SJSA1 (cell line): Measurements from ENCODE around the gene EDN1. TPM values are rescaled to one million over a fixed set of nuclear protein-coding genes. Genes with fewer than 3 reads are reported as not detected.

Experiments used
- DNase-seq, 2 experiments: peaks; one replicate each; pipeline ENCODE4 v3.0.0-alpha.2; 2015 to 2020; ENCODE audit warnings: low spot score in 2 of 2, low read depth in 1 of 2
- H3K27ac ChIP-seq: fragments of 250-450 bp; sonication (Bioruptor Pico); 2 replicates; pipeline ENCODE4 v1.5.1; 2020; ENCODE audit warnings: mild to moderate bottlenecking, moderate library complexity
- H3K27me3 ChIP-seq: fragments of 250-450 bp; sonication (Bioruptor Pico); replicated peaks from 2 replicates; pipeline ENCODE4 v1.5.1; 2020; ENCODE audit warnings: mild to moderate bottlenecking, moderate library complexity
- H3K36me3 ChIP-seq: fragments of 250-450 bp; sonication (Bioruptor Pico); 2 replicates; pipeline ENCODE4 v1.5.1; 2020; ENCODE audit warnings: mild to moderate bottlenecking
- H3K4me1 ChIP-seq: fragments of 250-450 bp; sonication (Bioruptor Pico); replicated peaks from 2 replicates; pipeline ENCODE4 v1.6.1; 2021; ENCODE audit warnings: mild to moderate bottlenecking
- H3K4me3 ChIP-seq: fragments of 250-450 bp; sonication (Bioruptor Pico); 2 replicates; pipeline ENCODE4 v1.5.1; 2020; ENCODE audit warnings: mild to moderate bottlenecking
- H3K9me3 ChIP-seq: fragments of 250-450 bp; sonication (Bioruptor Pico); replicated peaks from 2 replicates; pipeline ENCODE4 v1.5.1; 2020; ENCODE audit warnings: mild to moderate bottlenecking
- total RNA-seq: library from RNA; depleted of rRNA; stranded (reverse); fragments of >200 nt; shearing (Covaris generic); gene quantifications from 2 replicates; pipeline ENCODE4 v1.2.3, GENCODE V29; 2014

EDN1 gene
- total RNA-seq, 1 experiment from 2014 or later: 45.5 TPM

- H3K9me3 ChIP-seq: no peaks in the 10 kb centered on the region
- peaks cover 40% of the 10 kb centered on the region for H3K4me1 ChIP-seq
- H3K4me3 ChIP-seq: no peak overlapping the region
- H3K36me3 ChIP-seq: no peaks in the 10 kb centered on the region
- H3K27ac ChIP-seq: no peak overlapping the region
- no peaks in the 10 kb centered on the region for H3K27me3 ChIP-seq
- DNase-seq: no peak
Measured at GRCh38 chr6:12344296-12344695, 54.1 kb downstream of the EDN1 start.

- no peaks in the 10 kb centered on the region for H3K9me3 ChIP-seq
- no peaks in the 10 kb centered on the region for H3K36me3 ChIP-seq
- DNase-seq: no peak
- H3K27me3 ChIP-seq: no peaks in the 10 kb centered on the region
- H3K4me3 ChIP-seq: no peak overlapping the region
- H3K27ac ChIP-seq: no peak overlapping the region
- peaks cover 49% of the 10 kb centered on the region for H3K4me1 ChIP-seq
Measured at GRCh38 chr6:12344961-12345693, 55.0 kb downstream of the EDN1 start.

GRCh38 chr6:12345694-12346058 is 55.5 kb downstream of the EDN1 start:
- Histone ChIP-seq H3K27me3 (no peaks in the 10 kb centered on the region), H3K4me3 (no peak overlapping the region), H3K9me3 (no peaks in the 10 kb centered on the region), H3K27ac (no peak overlapping the region), H3K36me3 (no peaks in the 10 kb centered on the region), H3K4me1 (peaks cover 53% of the 10 kb centered on the region)
- no peak for DNase-seq
